HepG2 (cell line): ENCODE data around the gene LHFPL6. TPM values are rescaled to one million over a fixed set of nuclear protein-coding genes. Genes with fewer than 3 reads are reported as not detected.

Experiments
- ATAC-seq: fragments of 200-7000 bp; cut with Tn5 transposase; 3 replicates; pipeline ENCODE4 v1.9.1; 2020; ENCODE audit warnings: mild to moderate bottlenecking, moderate library complexity
- BruUV-seq: library from RNA; stranded (reverse); fragments of 400-500 nt; replicated peaks from 2 replicates; lab custom pipeline; 2021; lab: Mats Ljungman, UMichigan
- CTCF ChIA-PET: fragments of 300-600 bp; formaldehyde crosslinking; extraction: SDS; loops from one replicate; lab custom pipeline; 2021; ENCODE audit warnings: low total read pairs, inconsistent platforms, low intra/inter-chr PET ratio; lab: Yijun Ruan, JAX
- POLR2A ChIA-PET: fragments of 350-600 bp; sonication (Branson Sonifier 250); formaldehyde crosslinking; loops from one replicate; lab custom pipeline; 2020; ENCODE audit warnings: antibody characterized with exemption, inconsistent platforms; lab: Yijun Ruan, JAX
- DNase-seq: peaks from one replicate; pipeline ENCODE4 v3.0.0-alpha.2; 2015; ENCODE audit warnings: low spot score
- FAIRE-seq: peaks from 3 replicates; lab custom pipeline; 2011; peaks lifted over from hg19 to GRCh38; lab: Jason Lieb, UNC
- H2AFZ ChIP-seq: one replicate; pipeline ENCODE4 v1.6.1; 2011; ENCODE audit warnings: low read length, inconsistent platforms
- H3K27ac ChIP-seq: fragments of 300-600 bp; 3 replicates; pipeline ENCODE4 v1.8.0; 2011; ENCODE audit warnings: mixed run types, mild to moderate bottlenecking, mixed read lengths, low read length, inconsistent platforms; ENCODE audit not compliant: insufficient read depth; ENCODE audit errors: extremely low read length
- H3K27me3 ChIP-seq, 2 experiments: fragments of 200-600 bp in 1 of 2; 2 replicates in 1 of 2; 3 replicates in 1 of 2; pipeline versions ENCODE4 v1.6.0 to v1.8.0; 2011; ENCODE audit warnings: low read length in 2 of 2, mild to moderate bottlenecking in 2 of 2, moderate library complexity in 2 of 2, inconsistent platforms in 1 of 2; ENCODE audit not compliant: insufficient read depth in 2 of 2, control insufficient read depth in 1 of 2
- H3K36me3 ChIP-seq, 2 experiments: fragments of 200-600 bp in 1 of 2; replicated peaks in 1 of 2; 2 replicates in 1 of 2; 3 replicates in 1 of 2; pipeline versions ENCODE4 v1.5.1 to v1.8.0; 2011; ENCODE audit warnings: low read length in 2 of 2, inconsistent platforms in 1 of 2; ENCODE audit not compliant: insufficient read depth in 2 of 2, control insufficient read depth in 1 of 2
- H3K4me1 ChIP-seq: 2 replicates; pipeline ENCODE4 v1.5.1; 2012; ENCODE audit warnings: low read length, inconsistent platforms; ENCODE audit not compliant: insufficient read depth
- H3K4me2 ChIP-seq: 2 replicates; pipeline ENCODE4 v1.6.0; 2011; ENCODE audit warnings: low read depth, low read length, inconsistent platforms
- H3K4me3 ChIP-seq, 3 experiments: fragments of 200-600 bp in 1 of 3; sonication (generic), shearing (Covaris generic) in 1 of 3; replicated peaks in 1 of 3; 2 replicates each; pipeline ENCODE4 v1.5.1; 2011 to 2016; ENCODE audit warnings: low read length in 3 of 3, inconsistent platforms in 2 of 3, low read depth in 2 of 3, mild to moderate bottlenecking in 2 of 3, control low read depth in 1 of 3, mixed read lengths in 1 of 3; ENCODE audit not compliant: insufficient read depth in 1 of 3
- H3K79me2 ChIP-seq: one replicate; pipeline ENCODE4 v1.6.1; 2011; ENCODE audit warnings: low read length, inconsistent platforms; ENCODE audit not compliant: insufficient read depth
- H3K9ac ChIP-seq: 2 replicates; pipeline ENCODE4 v1.6.0; 2011; ENCODE audit warnings: mild to moderate bottlenecking, low read depth, low read length, inconsistent platforms; ENCODE audit not compliant: insufficient read depth
- H3K9me3 ChIP-seq: 2 replicates; pipeline ENCODE4 v1.5.1; 2012; ENCODE audit warnings: mild to moderate bottlenecking, low read length
- H4K20me1 ChIP-seq: 2 replicates; pipeline ENCODE4 v1.6.0; 2011; ENCODE audit warnings: inconsistent platforms, mild to moderate bottlenecking, low read length, moderate library complexity; ENCODE audit not compliant: insufficient read depth
- ATF1 ChIP-seq: IDR thresholded peaks from 2 replicates; pipeline ENCODE4 v1.6.1; 2016; ENCODE audit warnings: mild to moderate bottlenecking, control low read depth
- ATM ChIP-seq: fragments of 450-650 bp; IDR thresholded peaks from 2 replicates; pipeline ENCODE4 v1.7.1; 2017; ENCODE audit warnings: mild to moderate bottlenecking, borderline replicate concordance
- BCL6 ChIP-seq: IDR thresholded peaks from 2 replicates; pipeline ENCODE4 v1.6.1; 2016; ENCODE audit warnings: missing genetic modification reagents, missing compliant biosample characterization
- CEBPG ChIP-seq: IDR thresholded peaks from 2 replicates; pipeline ENCODE4 v1.6.1; 2016
- GATAD1 ChIP-seq: IDR thresholded peaks from 2 replicates; pipeline ENCODE4 v1.6.1; 2016; ENCODE audit warnings: missing genetic modification reagents, missing compliant biosample characterization
- HNRNPL ChIP-seq: fragments of 200-400 bp; formaldehyde crosslinking; IDR thresholded peaks from 2 replicates; pipeline ENCODE4 v1.6.1; 2017; ENCODE audit warnings: mild to moderate bottlenecking, low read depth, low read length
- LCORL ChIP-seq, 2 experiments: fragments of 450-650 bp in 1 of 2; sonication (generic) in 1 of 2; formaldehyde crosslinking in 1 of 2; IDR thresholded peaks; 2 replicates each; pipeline versions ENCODE4 v1.5.0 to v1.6.1; 2017 to 2020; ENCODE audit warnings: antibody characterized with exemption in 1 of 2, missing genetic modification reagents in 1 of 2
- MATR3 ChIP-seq: sonication (generic); formaldehyde crosslinking; IDR thresholded peaks from 2 replicates; pipeline ENCODE4 v1.4.0; 2020; ENCODE audit warnings: missing genetic modification reagents
- MED1 ChIP-seq: sonication (generic); formaldehyde crosslinking; IDR thresholded peaks from 2 replicates; pipeline ENCODE4 v1.4.0; 2020; ENCODE audit warnings: missing genetic modification reagents
- MED13 ChIP-seq: sonication (generic); formaldehyde crosslinking; IDR thresholded peaks from 2 replicates; pipeline ENCODE4 v1.5.0; 2020; ENCODE audit warnings: missing genetic modification reagents
- NFRKB ChIP-seq: fragments of 450-650 bp; IDR thresholded peaks from 2 replicates; pipeline ENCODE4 v1.6.1; 2017
- NR1H2 ChIP-seq: sonication (generic); formaldehyde crosslinking; IDR thresholded peaks from 2 replicates; pipeline ENCODE4 v1.8.1; 2022; ENCODE audit warnings: low read depth, missing genetic modification reagents, borderline replicate concordance
- THYN1 ChIP-seq: sonication (generic); formaldehyde crosslinking; IDR thresholded peaks from 2 replicates; pipeline ENCODE4 v1.8.1; 2023; ENCODE audit warnings: low read depth, mild to moderate bottlenecking, moderate library complexity, missing genetic modification reagents, borderline replicate concordance
- ZNF441 ChIP-seq: sonication (generic); formaldehyde crosslinking; IDR thresholded peaks from 2 replicates; pipeline ENCODE4 v1.7.0; 2021; ENCODE audit warnings: missing genetic modification reagents, borderline replicate concordance
- ZNF629 ChIP-seq: sonication (generic); formaldehyde crosslinking; conservative IDR thresholded peaks from 2 replicates; pipeline ENCODE4 v1.5.0; 2020; ENCODE audit warnings: missing genetic modification reagents
- WGBS: methylation state at CpG from one replicate; pipeline ENCODE4 v1.1.6; 2017; ENCODE audit warnings: low lambda C conversion rate; 5-methylcytosine and 5-hydroxymethylcytosine counted together
- in situ Hi-C: cut with HindIII; loops from 2 replicates; pipeline ENCODE4 v1.10.0; 2017; ENCODE audit warnings: low pct_unique_long_range_greater_than_20kb; ENCODE audit not compliant: extremely low pct_ligation_motif_present
- intact Hi-C: fragments of 100-400 bp; cut with micrococcal nuclease; formaldehyde crosslinking; loops from one replicate; pipeline ENCODE4 v1.10.0; 2022; ENCODE audit not compliant: unreplicated experiment
- polyA plus RNA-seq, 8 experiments: library from polyadenylated mRNA; depleted of rRNA in 3 of 8; stranded (reverse) in 7 of 8; unstranded in 1 of 8; fragments of >200 nt; fragmentation: Illumina TruSeq in 4 of 8; extraction: Trizol in 4 of 8; gene quantifications; 2 replicates each; pipeline versions ENCODE4 v1.2.1 to v1.2.3, GENCODE V29; 2011 to 2016; ENCODE audit warnings: low read depth in 4 of 8, missing spikeins in 1 of 8, mixed read lengths in 1 of 8; ENCODE audit not compliant: insufficient read depth in 1 of 8
- total RNA-seq, 5 experiments: library from RNA; depleted of rRNA; stranded (reverse); fragments of >200 nt; fragmentation: Illumina TruSeq; extraction: Trizol; gene quantifications; 2 replicates each; pipeline ENCODE4 v1.2.3, GENCODE V29; 2016; ENCODE audit warnings: low read depth in 1 of 5
- TF ChIP-seq, protein P1 (sequence below): sonication (generic); formaldehyde crosslinking; IDR thresholded peaks from 2 replicates; pipeline ENCODE4 v1.8.1; 2023; ENCODE audit warnings: mild to moderate bottlenecking, missing genetic modification reagents
- TF ChIP-seq, protein P2 (sequence below): sonication (generic); formaldehyde crosslinking; IDR thresholded peaks from 2 replicates; pipeline ENCODE4 v1.8.1; 2023; ENCODE audit warnings: missing genetic modification reagents, inconsistent platforms, borderline replicate concordance

LHFPL6 gene
- total and polyA plus RNA-seq, 2 of the 13 experiments (the other 11 are each of a cell fraction or from before 2014, with no cell fraction given), result not detected

DNA sequence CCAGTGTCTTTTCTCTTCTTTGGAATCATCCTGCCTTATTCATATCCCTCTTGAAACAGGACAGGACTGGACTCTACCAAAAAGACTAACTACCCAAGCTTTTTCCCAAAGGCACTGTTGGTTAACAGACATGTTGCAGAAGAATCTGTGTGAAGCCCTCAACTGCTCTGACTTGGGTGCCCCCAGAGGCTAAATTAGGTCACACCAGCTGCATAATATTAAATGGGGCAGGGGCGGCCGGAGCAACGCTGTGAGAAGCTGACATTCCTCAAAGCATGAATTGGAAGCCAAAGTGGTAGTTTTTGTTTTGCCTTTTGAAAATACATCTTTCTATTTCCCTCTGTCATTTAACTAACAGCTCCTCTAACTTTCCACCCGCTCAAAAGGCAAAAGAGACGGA is 185.9 kb downstream of the LHFPL6 start:
- no peak for DNase-seq
- H3K4me1 ChIP-seq, result peaks cover 11% of the 10 kb centered on the region; the same call in 1 of the 2 replicates
- CTCF ChIA-PET, result no interaction called here
- H4K20me1 ChIP-seq, result no peaks in the 10 kb centered on the region
- H3K9me3 ChIP-seq, result no peaks in the 10 kb centered on the region
- no peak for FAIRE-seq
- intact Hi-C loops, result loop anchor here (10.0 kb wide), 1 partner anchor 198 kb away; no protein-coding TSS in a partner anchor
- H3K4me2 ChIP-seq, result no peak overlapping the region
- H3K79me2 ChIP-seq, result no peaks in the 10 kb centered on the region
- H2AFZ ChIP-seq, result no peak overlapping the region
- 17% methylated on average over 5 of the region's 5 CpGs for WGBS
- H3K4me3 ChIP-seq, result no peak overlapping the region
- H3K27me3 ChIP-seq, result no peaks in the 10 kb centered on the region; a peak in 1 of 5 replicates
- ATAC-seq, result peak; percentile 68
- TF ChIP-seq, protein P1, sequence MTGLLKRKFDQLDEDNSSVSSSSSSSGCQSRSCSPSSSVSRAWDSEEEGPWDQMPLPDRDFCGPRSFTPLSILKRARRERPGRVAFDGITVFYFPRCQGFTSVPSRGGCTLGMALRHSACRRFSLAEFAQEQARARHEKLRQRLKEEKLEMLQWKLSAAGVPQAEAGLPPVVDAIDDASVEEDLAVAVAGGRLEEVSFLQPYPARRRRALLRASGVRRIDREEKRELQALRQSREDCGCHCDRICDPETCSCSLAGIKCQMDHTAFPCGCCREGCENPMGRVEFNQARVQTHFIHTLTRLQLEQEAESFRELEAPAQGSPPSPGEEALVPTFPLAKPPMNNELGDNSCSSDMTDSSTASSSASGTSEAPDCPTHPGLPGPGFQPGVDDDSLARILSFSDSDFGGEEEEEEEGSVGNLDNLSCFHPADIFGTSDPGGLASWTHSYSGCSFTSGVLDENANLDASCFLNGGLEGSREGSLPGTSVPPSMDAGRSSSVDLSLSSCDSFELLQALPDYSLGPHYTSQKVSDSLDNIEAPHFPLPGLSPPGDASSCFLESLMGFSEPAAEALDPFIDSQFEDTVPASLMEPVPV (CRISPR knock-in tag), result no peak
- TF ChIP-seq THYN1 (no peak), CEBPG (no peak), MED13 (CRISPR knock-in tag) (no peak), BCL6 (CRISPR knock-in tag) (no peak), ATM (no peak), ZNF629 (CRISPR knock-in tag) (no peak), MATR3 (CRISPR knock-in tag) (no peak), GATAD1 (CRISPR knock-in tag) (no peak), ATF1 (no peak), NR1H2 (no peak), LCORL (IDR thresholded peaks at IDR 0.05) (no peak), LCORL (CRISPR knock-in tag; IDR thresholded peaks at IDR 0.05) (no peak), HNRNPL (no peak), NFRKB (no peak), ZNF441 (no peak), MED1 (CRISPR knock-in tag) (no peak)
- TF ChIP-seq, protein P2, sequence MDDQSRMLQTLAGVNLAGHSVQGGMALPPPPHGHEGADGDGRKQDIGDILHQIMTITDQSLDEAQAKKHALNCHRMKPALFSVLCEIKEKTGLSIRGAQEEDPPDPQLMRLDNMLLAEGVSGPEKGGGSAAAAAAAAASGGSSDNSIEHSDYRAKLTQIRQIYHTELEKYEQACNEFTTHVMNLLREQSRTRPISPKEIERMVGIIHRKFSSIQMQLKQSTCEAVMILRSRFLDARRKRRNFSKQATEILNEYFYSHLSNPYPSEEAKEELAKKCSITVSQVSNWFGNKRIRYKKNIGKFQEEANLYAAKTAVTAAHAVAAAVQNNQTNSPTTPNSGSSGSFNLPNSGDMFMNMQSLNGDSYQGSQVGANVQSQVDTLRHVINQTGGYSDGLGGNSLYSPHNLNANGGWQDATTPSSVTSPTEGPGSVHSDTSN (CRISPR knock-in tag), result no peak
- H3K9ac ChIP-seq, result no peak overlapping the region
- BruUV-seq, result no TSS peak
- no peaks in the 10 kb centered on the region for H3K36me3 ChIP-seq
- no peak overlapping the region for H3K27ac ChIP-seq
- POLR2A ChIA-PET, result no interaction called here
- in situ Hi-C loops, result no loop called here
